Caki2 (cell line): ENCODE data around the gene CFAP45. TPM values are rescaled to one million over a fixed set of nuclear protein-coding genes. Genes with fewer than 3 reads are reported as not detected.

ENCODE experiments used
- DNase-seq: peaks from one replicate; pipeline ENCODE4 v3.0.0-alpha.2; 2015; ENCODE audit warnings: low read depth
- in situ Hi-C: cut with HindIII; loops from 2 replicates; pipeline ENCODE4 v1.10.0; 2016; ENCODE audit warnings: low sequenced_read_pairs, low pct_unique_long_range_greater_than_20kb, mixed read lengths
- total RNA-seq: library from RNA; depleted of rRNA; stranded (reverse); fragments of >200 nt; shearing (Covaris generic); gene quantifications from 2 replicates; pipeline ENCODE4 v1.2.3, GENCODE V29; 2014; ENCODE audit warnings: low replicate concordance

CFAP45 gene
- total RNA-seq, 1 experiment from 2014 or later, result not detected

GRCh38 chr1:159868766-159869165 is 31.2 kb downstream of the CFAP45 start:
- no peak for DNase-seq
- in situ Hi-C loops, result no loop called here

- DNase-seq, result peak; percentile 73
- in situ Hi-C loops, result no loop called here
Observed at GRCh38 chr1:159867664-159868026, 32.3 kb downstream of the CFAP45 start.

GRCh38 chr1:159866905-159867663 is 32.9 kb downstream of the CFAP45 start:
- in situ Hi-C loops, result no loop called here
- no peak for DNase-seq

- in situ Hi-C loops, result no loop called here
- DNase-seq, result no peak
Observed at GRCh38 chr1:159866066-159866465, 33.9 kb downstream of the CFAP45 start.

GRCh38 chr1:159864262-159864661 is 35.7 kb downstream of the CFAP45 start:
- in situ Hi-C loops, result no loop called here
- DNase-seq, result no peak

GRCh38 chr1:159862557-159862956 is 37.4 kb downstream of the CFAP45 start, which contains the start of gene VSIG8:
TSS of gene VSIG8 (minus strand) at chr1:159862657. CDS start at chr1:159862521, 136 bp downstream.
- in situ Hi-C loops, result no loop called here
- DNase-seq, result no peak

GRCh38 chr1:159862031-159862430 is 37.9 kb downstream of the CFAP45 start:
- in situ Hi-C loops, result no loop called here
- no peak for DNase-seq

GRCh38 chr1:159861218-159861617 is 38.7 kb downstream of the CFAP45 start:
- in situ Hi-C loops, result no loop called here
- DNase-seq, result no peak

- DNase-seq, result no peak
- in situ Hi-C loops, result no loop called here
Observed at GRCh38 chr1:159860456-159860855, 39.5 kb downstream of the CFAP45 start.

- in situ Hi-C loops, result no loop called here
- DNase-seq, result no peak
Observed at GRCh38 chr1:159859767-159860322, 40.1 kb downstream of the CFAP45 start.

GRCh38 chr1:159857889-159858288 is 42.1 kb downstream of the CFAP45 start:
- no peak for DNase-seq
- in situ Hi-C loops, result no loop called here

- in situ Hi-C loops, result no loop called here
Observed at GRCh38 chr1:159856576-159856975, 43.4 kb downstream of the CFAP45 start.

GRCh38 chr1:159855709-159856108 is 44.3 kb downstream of the CFAP45 start:
- in situ Hi-C loops, result no loop called here
- DNase-seq, result no peak

More at GRCh38 chr1:159856576-159856975, 43.4 kb downstream of the CFAP45 start:
- no peak for DNase-seq

GRCh38 chr1:159854693-159855192 is 45.2 kb downstream of the CFAP45 start:
- in situ Hi-C loops, result no loop called here
- DNase-seq, result peak; percentile 94

GRCh38 chr1:159854116-159854692 is 45.8 kb downstream of the CFAP45 start:
- peak; percentile 80 for DNase-seq
- in situ Hi-C loops, result no loop called here

GRCh38 chr1:159853417-159854115 is 46.4 kb downstream of the CFAP45 start:
- DNase-seq, result no peak
- in situ Hi-C loops, result no loop called here

- DNase-seq, result no peak
- in situ Hi-C loops, result no loop called here
Observed at GRCh38 chr1:159851407-159851806, 48.6 kb downstream of the CFAP45 start.

GRCh38 chr1:159849626-159850366 is 50.2 kb downstream of the CFAP45 start:
- in situ Hi-C loops, result no loop called here
- DNase-seq, result no peak
